ENCODE measurements around the gene CYB5B.

CYB5B gene

DNA sequence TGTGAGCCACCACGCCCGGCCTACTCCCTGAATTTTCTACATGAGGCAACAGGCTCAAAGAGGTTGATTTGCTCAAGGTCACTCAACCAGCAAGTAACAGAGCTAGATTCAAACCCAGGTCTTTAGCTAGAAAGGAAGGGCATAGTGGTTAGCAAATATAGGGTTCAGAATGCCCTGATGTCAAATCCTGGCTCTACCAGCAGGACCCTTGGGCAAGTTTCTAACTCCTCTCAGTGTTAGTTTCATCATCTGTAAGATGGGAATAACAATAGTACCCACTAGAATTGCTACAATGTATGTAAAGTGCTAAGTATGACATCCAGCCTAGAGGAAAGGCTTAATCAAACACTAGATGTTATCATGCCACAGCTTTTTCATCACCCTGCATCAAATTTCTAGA is 19.1 kb upstream of the CYB5B start:
- H2AK5ac ChIP-seq (ENCODE audit: low read length): no peak overlapping the region

DNA sequence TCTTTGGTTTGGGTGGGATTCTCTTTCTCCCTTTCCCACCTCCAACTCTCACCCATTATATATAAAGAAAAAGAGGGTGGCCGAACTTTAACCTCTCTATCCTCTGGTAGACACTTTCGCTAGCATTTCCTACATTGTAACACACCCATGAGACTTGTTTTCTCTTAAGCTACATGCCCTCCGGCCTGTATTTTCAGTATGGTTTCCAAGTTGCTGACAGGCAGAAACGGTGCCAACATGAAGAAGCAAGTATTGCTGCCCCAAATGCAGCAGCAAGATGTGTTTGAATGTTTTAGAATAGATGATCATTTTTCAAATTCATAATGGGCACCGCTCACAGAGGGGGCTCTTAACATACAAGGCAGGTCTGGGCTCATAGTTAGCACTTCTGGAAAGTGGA is 18.7 kb upstream of the CYB5B start:
- Histone ChIP-seq H3K9ac (ENCODE audit: low read length) (no peak overlapping the region), H3K36me3 (ENCODE audit: control insufficient read depth, insufficient read depth, low read length) (no peaks in the 10 kb centered on the region), H3K4me1 (ENCODE audit: control insufficient read depth, low read depth, low read length) (peaks cover 3% of the 10 kb centered on the region)

More for the DNA sequence above, 19.1 kb upstream of the CYB5B start:
- H2BK5ac ChIP-seq (ENCODE audit: low read length): no peak overlapping the region
- H3K23ac ChIP-seq (ENCODE audit: low read length): no peak overlapping the region
- no CpG with 5 or more reads among the region's 2 CpGs for WGBS (ENCODE audit: extremely low coverage, insufficient coverage, low lambda C conversion rate)
- no peak for DNase-seq
- no peak overlapping the region for H3K4me3 ChIP-seq (ENCODE audit: low read length)
- H3K79me2 ChIP-seq (ENCODE audit: control insufficient read depth, insufficient read depth, low read length): no peaks in the 10 kb centered on the region
- no peak overlapping the region for H3K27ac ChIP-seq (ENCODE audit: low read depth, low read length)
- peaks cover 3% of the 10 kb centered on the region for H3K4me1 ChIP-seq (ENCODE audit: control insufficient read depth, low read depth, low read length)
- no peak overlapping the region for H3K9ac ChIP-seq (ENCODE audit: low read length)
- H4K5ac ChIP-seq (ENCODE audit: low read length): no peak overlapping the region
- H3K4me2 ChIP-seq (ENCODE audit: low read length): no peak overlapping the region
- H3K27me3 ChIP-seq (ENCODE audit: insufficient read depth, low read length, poor library complexity): no peaks in the 10 kb centered on the region
- H3K4ac ChIP-seq (ENCODE audit: low read depth, low read length): no peak overlapping the region
- no peak overlapping the region for H3K18ac ChIP-seq (ENCODE audit: low read length)
- H2BK120ac ChIP-seq (ENCODE audit: low read depth, low read length): no peak overlapping the region
- H3K79me1 ChIP-seq (ENCODE audit: low read length): no peaks in the 10 kb centered on the region
- no peaks in the 10 kb centered on the region for H3K36me3 ChIP-seq (ENCODE audit: control insufficient read depth, insufficient read depth, low read length)
- no peak overlapping the region for H2BK15ac ChIP-seq (replicated peaks; ENCODE audit: low read depth)
- no peak overlapping the region for H3K56ac ChIP-seq (ENCODE audit: low read length)
- H4K8ac ChIP-seq (ENCODE audit: low read depth, low read length): no peak overlapping the region

DNA sequence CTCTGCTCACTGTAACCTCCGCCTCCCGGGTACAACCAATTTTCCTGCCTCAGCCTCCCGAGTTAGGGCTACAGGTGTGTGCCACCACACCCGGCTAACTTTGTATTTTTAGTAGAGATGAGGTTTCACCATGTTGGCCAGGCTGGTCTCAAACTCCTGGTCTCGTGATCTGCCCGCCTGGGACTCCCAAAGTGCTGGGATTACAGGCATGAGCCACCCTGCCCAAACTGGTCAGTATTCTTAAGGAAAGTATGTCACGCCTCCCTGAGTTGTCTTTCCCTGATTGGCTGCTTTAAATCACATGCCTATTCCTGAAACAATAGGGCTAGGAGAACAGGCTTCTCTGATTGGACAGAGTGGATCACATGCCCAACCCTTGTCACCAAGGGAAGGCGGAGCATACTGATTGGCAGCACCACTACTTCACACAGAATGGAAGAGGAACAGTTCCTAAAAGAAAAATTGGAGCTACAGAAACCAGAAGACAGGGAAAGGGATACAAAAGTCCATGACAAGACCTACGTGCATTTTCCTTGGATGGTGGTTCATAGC is 17.6 kb upstream of the CYB5B start:
- Histone ChIP-seq H3K79me2 (ENCODE audit: control insufficient read depth, insufficient read depth, low read length) (no peaks in the 10 kb centered on the region), H3K56ac (ENCODE audit: low read length) (no peak overlapping the region), H3K36me3 (ENCODE audit: control insufficient read depth, insufficient read depth, low read length) (no peaks in the 10 kb centered on the region), H2BK5ac (ENCODE audit: low read length) (no peak overlapping the region), H3K27me3 (ENCODE audit: insufficient read depth, low read length, poor library complexity) (no peaks in the 10 kb centered on the region), H2AK5ac (ENCODE audit: low read length) (no peak overlapping the region), H4K5ac (ENCODE audit: low read length) (no peak overlapping the region), H3K79me1 (ENCODE audit: low read length) (no peaks in the 10 kb centered on the region), H3K9ac (ENCODE audit: low read length) (no peak overlapping the region), H3K4ac (ENCODE audit: low read depth, low read length) (no peak overlapping the region), H3K4me3 (ENCODE audit: low read length) (no peak overlapping the region), H4K8ac (ENCODE audit: low read depth, low read length) (no peak overlapping the region), H3K4me2 (ENCODE audit: low read length) (no peak overlapping the region), H2BK120ac (ENCODE audit: low read depth, low read length) (no peak overlapping the region), H3K4me1 (ENCODE audit: control insufficient read depth, low read depth, low read length) (peaks cover 3% of the 10 kb centered on the region), H3K23ac (ENCODE audit: low read length) (no peak overlapping the region), H2BK15ac (replicated peaks; ENCODE audit: low read depth) (no peak overlapping the region), H3K18ac (ENCODE audit: low read length) (no peak overlapping the region), H3K27ac (ENCODE audit: low read depth, low read length) (no peak overlapping the region)
- no CpG with 5 or more reads among the region's 9 CpGs for WGBS (ENCODE audit: extremely low coverage, insufficient coverage, low lambda C conversion rate)
- DNase-seq: peak; percentile 81

More for the DNA sequence above, 18.7 kb upstream of the CYB5B start:
- H3K18ac ChIP-seq (ENCODE audit: low read length): no peak overlapping the region
- H3K27me3 ChIP-seq (ENCODE audit: insufficient read depth, low read length, poor library complexity): no peaks in the 10 kb centered on the region
- H3K4ac ChIP-seq (ENCODE audit: low read depth, low read length): no peak overlapping the region
- no CpG with 5 or more reads among the region's 5 CpGs for WGBS (ENCODE audit: extremely low coverage, insufficient coverage, low lambda C conversion rate)
- H3K4me3 ChIP-seq (ENCODE audit: low read length): no peak overlapping the region
- no peak overlapping the region for H3K56ac ChIP-seq (ENCODE audit: low read length)
- no peaks in the 10 kb centered on the region for H3K79me2 ChIP-seq (ENCODE audit: control insufficient read depth, insufficient read depth, low read length)
- no peak overlapping the region for H3K27ac ChIP-seq (ENCODE audit: low read depth, low read length)
- H2BK5ac ChIP-seq (ENCODE audit: low read length): no peak overlapping the region
- no peak overlapping the region for H4K8ac ChIP-seq (ENCODE audit: low read depth, low read length)
- H3K4me2 ChIP-seq (ENCODE audit: low read length): no peak overlapping the region
- no peaks in the 10 kb centered on the region for H3K79me1 ChIP-seq (ENCODE audit: low read length)
- H2BK120ac ChIP-seq (ENCODE audit: low read depth, low read length): no peak overlapping the region
- H4K5ac ChIP-seq (ENCODE audit: low read length): no peak overlapping the region
- H2AK5ac ChIP-seq (ENCODE audit: low read length): no peak overlapping the region
- no peak overlapping the region for H3K23ac ChIP-seq (ENCODE audit: low read length)
- DNase-seq: no peak
- H2BK15ac ChIP-seq (replicated peaks; ENCODE audit: low read depth): no peak overlapping the region

DNA sequence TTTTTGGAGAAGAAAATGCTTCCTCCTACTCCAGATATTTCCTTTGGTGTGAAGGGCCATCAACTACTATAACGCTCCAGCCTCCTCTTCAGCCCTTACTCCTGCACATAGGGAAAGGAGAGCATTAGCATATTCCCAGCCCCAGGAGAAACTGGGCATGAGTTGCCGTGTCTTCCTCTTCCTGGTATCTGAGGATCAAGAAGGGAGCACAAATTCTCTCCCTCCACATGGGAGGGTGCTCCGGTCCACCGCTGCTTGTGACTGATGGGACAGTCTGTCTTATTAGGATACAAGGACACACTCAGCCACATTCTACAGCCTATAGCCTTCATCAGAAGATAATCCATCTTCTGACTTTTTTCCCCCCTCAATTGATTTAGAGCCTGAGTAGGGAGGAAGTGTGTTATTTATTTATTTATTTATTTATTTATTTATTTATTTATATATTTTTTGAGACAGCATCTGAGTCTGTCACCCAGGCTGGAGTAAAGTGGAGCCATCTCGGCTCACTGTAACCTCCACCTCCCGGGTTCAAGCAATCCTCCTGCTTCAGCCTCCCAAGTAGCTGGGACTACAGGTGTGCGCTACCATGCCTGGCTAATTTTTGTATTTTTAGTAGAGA is 16.6 kb upstream of the CYB5B start:
- H3K27me3 ChIP-seq (ENCODE audit: insufficient read depth, low read length, poor library complexity): no peaks in the 10 kb centered on the region
- no CpG with 5 or more reads among the region's 7 CpGs for WGBS (ENCODE audit: extremely low coverage, insufficient coverage, low lambda C conversion rate)
- H4K5ac ChIP-seq (ENCODE audit: low read length): no peak overlapping the region
- H2BK120ac ChIP-seq (ENCODE audit: low read depth, low read length): no peak overlapping the region
- no peak overlapping the region for H3K18ac ChIP-seq (ENCODE audit: low read length)
- H2AK5ac ChIP-seq (ENCODE audit: low read length): no peak overlapping the region
- H3K27ac ChIP-seq (ENCODE audit: low read depth, low read length): no peak overlapping the region
- peaks cover 3% of the 10 kb centered on the region for H3K4me1 ChIP-seq (ENCODE audit: control insufficient read depth, low read depth, low read length)
- H3K23ac ChIP-seq (ENCODE audit: low read length): no peak overlapping the region
- no peak overlapping the region for H3K9ac ChIP-seq (ENCODE audit: low read length)
- no peak overlapping the region for H2BK15ac ChIP-seq (replicated peaks; ENCODE audit: low read depth)
- H4K8ac ChIP-seq (ENCODE audit: low read depth, low read length): no peak overlapping the region
- H3K4me3 ChIP-seq (ENCODE audit: low read length): no peak overlapping the region
- no peak overlapping the region for H3K4me2 ChIP-seq (ENCODE audit: low read length)
- no peak overlapping the region for H3K56ac ChIP-seq (ENCODE audit: low read length)
- no peaks in the 10 kb centered on the region for H3K79me1 ChIP-seq (ENCODE audit: low read length)
- H3K4ac ChIP-seq (ENCODE audit: low read depth, low read length): no peak overlapping the region
- no peak for DNase-seq
- no peaks in the 10 kb centered on the region for H3K79me2 ChIP-seq (ENCODE audit: control insufficient read depth, insufficient read depth, low read length)
- no peaks in the 10 kb centered on the region for H3K36me3 ChIP-seq (ENCODE audit: control insufficient read depth, insufficient read depth, low read length)
- H2BK5ac ChIP-seq (ENCODE audit: low read length): no peak overlapping the region

DNA sequence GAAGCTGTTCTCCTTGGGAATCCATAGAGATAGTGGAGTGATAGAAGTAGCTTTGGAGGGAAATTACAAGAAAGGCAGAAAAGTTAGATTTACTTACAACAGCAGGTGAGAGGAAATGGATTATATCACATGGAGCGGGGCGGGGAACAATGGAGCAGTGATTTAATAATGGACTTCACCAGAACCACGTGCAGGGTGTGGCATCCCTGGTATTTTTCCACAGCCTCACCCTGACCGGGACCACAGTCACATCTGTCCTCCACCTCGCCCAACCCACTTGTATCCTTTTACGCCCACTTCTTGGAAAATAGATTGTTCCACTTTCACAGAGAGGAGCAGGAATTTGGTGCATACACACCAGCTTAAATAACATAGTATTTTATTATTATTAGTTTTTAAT is 15.9 kb upstream of the CYB5B start:
- Histone ChIP-seq H4K5ac (ENCODE audit: low read length) (no peak overlapping the region), H3K18ac (ENCODE audit: low read length) (no peak overlapping the region), H3K79me1 (ENCODE audit: low read length) (no peaks in the 10 kb centered on the region), H2BK120ac (ENCODE audit: low read depth, low read length) (no peak overlapping the region), H3K27ac (ENCODE audit: low read depth, low read length) (no peak overlapping the region), H3K56ac (ENCODE audit: low read length) (peak overlapping the region; percentile 49), H3K36me3 (ENCODE audit: control insufficient read depth, insufficient read depth, low read length) (no peaks in the 10 kb centered on the region), H3K23ac (ENCODE audit: low read length) (no peak overlapping the region), H3K4ac (ENCODE audit: low read depth, low read length) (no peak overlapping the region), H3K4me2 (ENCODE audit: low read length) (no peak overlapping the region), H3K9ac (ENCODE audit: low read length) (no peak overlapping the region), H3K4me1 (ENCODE audit: control insufficient read depth, low read depth, low read length) (peaks cover 3% of the 10 kb centered on the region), H3K79me2 (ENCODE audit: control insufficient read depth, insufficient read depth, low read length) (no peaks in the 10 kb centered on the region), H2AK5ac (ENCODE audit: low read length) (no peak overlapping the region), H3K4me3 (ENCODE audit: low read length) (no peak overlapping the region), H2BK15ac (replicated peaks; ENCODE audit: low read depth) (no peak overlapping the region), H2BK5ac (ENCODE audit: low read length) (no peak overlapping the region), H4K8ac (ENCODE audit: low read depth, low read length) (no peak overlapping the region), H3K27me3 (ENCODE audit: insufficient read depth, low read length, poor library complexity) (no peaks in the 10 kb centered on the region)
- no CpG with 5 or more reads among the region's 6 CpGs for WGBS (ENCODE audit: extremely low coverage, insufficient coverage, low lambda C conversion rate)
- no peak for DNase-seq
